HepG2 (cell line): ENCODE data around the gene KDM7A. TPM values are rescaled to one million over a fixed set of nuclear protein-coding genes. Genes with fewer than 3 reads are reported as not detected.
A peak's percentile ranks its signal among the peaks of the same experiment; 100 is the strongest.

Experiments used
- ADNP ChIP-seq: sonication (generic); formaldehyde crosslinking; IDR thresholded peaks from 2 replicates; pipeline ENCODE4 v1.4.0; 2020; ENCODE audit warnings: missing genetic modification reagents
- BORCS8-MEF2B ChIP-seq: sonication (generic); formaldehyde crosslinking; IDR thresholded peaks from 2 replicates; pipeline ENCODE4 v1.8.0; 2022; ENCODE audit warnings: mild to moderate bottlenecking, missing genetic modification reagents
- CREBL2 ChIP-seq: sonication (generic); formaldehyde crosslinking; IDR thresholded peaks from 2 replicates; pipeline ENCODE4 v1.8.1; 2023; ENCODE audit warnings: missing genetic modification reagents, mild to moderate bottlenecking, borderline replicate concordance
- ESRRA ChIP-seq: sonication (generic); formaldehyde crosslinking; IDR thresholded peaks from 2 replicates; pipeline ENCODE4 v1.5.1; 2020; ENCODE audit warnings: mild to moderate bottlenecking, low read depth, missing genetic modification reagents
- HMGXB3 ChIP-seq: sonication (generic); formaldehyde crosslinking; IDR thresholded peaks from 2 replicates; pipeline ENCODE4 v1.4.0; 2020; ENCODE audit warnings: missing genetic modification reagents, borderline replicate concordance
- IRF2 ChIP-seq: IDR thresholded peaks from 2 replicates; pipeline ENCODE4 v1.6.1; 2018; ENCODE audit warnings: missing genetic modification reagents, missing compliant biosample characterization
- MAFG ChIP-seq: sonication (generic); formaldehyde crosslinking; IDR thresholded peaks from 2 replicates; pipeline ENCODE4 v1.5.1; 2020; ENCODE audit warnings: mild to moderate bottlenecking, missing genetic modification reagents
- MYC ChIP-seq: sonication (generic); formaldehyde crosslinking; IDR thresholded peaks from 2 replicates; pipeline ENCODE4 v1.9.0; 2021; ENCODE audit warnings: missing genetic modification reagents, borderline replicate concordance
- MYPOP ChIP-seq: sonication (generic); formaldehyde crosslinking; IDR thresholded peaks from 2 replicates; pipeline ENCODE4 v1.8.1; 2023; ENCODE audit warnings: mild to moderate bottlenecking, moderate library complexity, missing genetic modification reagents
- NFIC ChIP-seq: IDR thresholded peaks from 2 replicates; pipeline ENCODE4 v1.6.1; 2012; ENCODE audit warnings: mild to moderate bottlenecking, low read length, inconsistent platforms
- NR0B2 ChIP-seq: sonication (generic); formaldehyde crosslinking; IDR thresholded peaks from 2 replicates; pipeline ENCODE4 v1.4.0; 2020; ENCODE audit warnings: mild to moderate bottlenecking, missing genetic modification reagents
- SNAI1 ChIP-seq: sonication (generic); formaldehyde crosslinking; IDR thresholded peaks from 2 replicates; pipeline ENCODE4 v1.5.0; 2020; ENCODE audit warnings: mild to moderate bottlenecking, missing genetic modification reagents, borderline replicate concordance
- SSRP1 ChIP-seq: IDR thresholded peaks from 2 replicates; pipeline ENCODE4 v1.6.1; 2016; ENCODE audit warnings: control low read depth
- ZBTB39 ChIP-seq: sonication (generic); formaldehyde crosslinking; IDR thresholded peaks from 2 replicates; pipeline ENCODE4 v1.5.0; 2020; ENCODE audit warnings: missing genetic modification reagents
- ZFP36L2 ChIP-seq: sonication (generic); formaldehyde crosslinking; IDR thresholded peaks from 2 replicates; pipeline ENCODE4 v1.4.0; 2020; ENCODE audit warnings: missing genetic modification reagents
- ZNF234 ChIP-seq: sonication (generic); formaldehyde crosslinking; conservative IDR thresholded peaks from 2 replicates; pipeline ENCODE4 v1.5.1; 2020; ENCODE audit warnings: mild to moderate bottlenecking, missing genetic modification reagents
- ZNF317 ChIP-seq: sonication (generic); formaldehyde crosslinking; IDR thresholded peaks from 2 replicates; pipeline ENCODE4 v1.5.0; 2020; ENCODE audit warnings: mild to moderate bottlenecking, missing genetic modification reagents
- ZNF543 ChIP-seq: sonication (generic); formaldehyde crosslinking; IDR thresholded peaks from 2 replicates; pipeline ENCODE4 v1.4.0; 2020; ENCODE audit warnings: mild to moderate bottlenecking, missing genetic modification reagents
- ZNF607 ChIP-seq: sonication (generic); formaldehyde crosslinking; IDR thresholded peaks from 2 replicates; pipeline ENCODE4 v1.5.1; 2020; ENCODE audit warnings: missing genetic modification reagents, mild to moderate bottlenecking, borderline replicate concordance
- ZNF614 ChIP-seq: IDR thresholded peaks from 2 replicates; pipeline ENCODE4 v1.6.1; 2018; ENCODE audit warnings: missing biosample characterization, missing genetic modification reagents, inconsistent platforms, borderline replicate concordance
- ZNF773 ChIP-seq: sonication (generic); formaldehyde crosslinking; IDR thresholded peaks from 2 replicates; pipeline ENCODE4 v1.4.0; 2020; ENCODE audit warnings: missing genetic modification reagents, borderline replicate concordance
- ZSCAN31 ChIP-seq: sonication (generic); formaldehyde crosslinking; IDR thresholded peaks from 2 replicates; pipeline ENCODE4 v1.5.0; 2020; ENCODE audit warnings: low read depth, mild to moderate bottlenecking, missing genetic modification reagents
- polyA plus RNA-seq, 8 experiments: library from polyadenylated mRNA; depleted of rRNA in 3 of 8; stranded (reverse) in 7 of 8; unstranded in 1 of 8; fragments of >200 nt; fragmentation: Illumina TruSeq in 4 of 8; extraction: Trizol in 4 of 8; gene quantifications; 2 replicates each; pipeline versions ENCODE4 v1.2.1 to v1.2.3, GENCODE V29; 2011 to 2016; ENCODE audit warnings: low read depth in 4 of 8, missing spikeins in 1 of 8, mixed read lengths in 1 of 8; ENCODE audit not compliant: insufficient read depth in 1 of 8
- total RNA-seq, 5 experiments: library from RNA; depleted of rRNA; stranded (reverse); fragments of >200 nt; fragmentation: Illumina TruSeq; extraction: Trizol; gene quantifications; 2 replicates each; pipeline ENCODE4 v1.2.3, GENCODE V29; 2016; ENCODE audit warnings: low read depth in 1 of 5

The KDM7A gene
- total and polyA plus RNA-seq, 2 of the 13 experiments (the other 11 are each of a cell fraction or from before 2014, with no cell fraction given) = 10.8 to 16.8 TPM

GRCh38 chr7:140225562-140226249 is 48.9 kb upstream of the KDM7A start (continued):
- TF ChIP-seq MYPOP (0 out of 2 replicates have a peak, but pooled peaks have one; percentile 21), ZNF234 (CRISPR knock-in tag) (no peak), HMGXB3 (CRISPR knock-in tag) (no peak), BORCS8-MEF2B (CRISPR knock-in tag) (no peak), SNAI1 (no peak), NFIC (0 out of 2 replicates have a peak, but pooled peaks have one; percentile 26), ZNF543 (CRISPR knock-in tag) (no peak), ZBTB39 (CRISPR knock-in tag) (peak; percentile 99), ZNF773 (CRISPR knock-in tag) (no peak), NR0B2 (no peak), ZNF607 (no peak), ZSCAN31 (CRISPR knock-in tag) (no peak), ESRRA (CRISPR knock-in tag) (no peak), ZNF614 (peak; percentile 49; the same call in 1 of the 2 replicates), MYC (CRISPR knock-in tag) (no peak; the same call in 1 of the 2 replicates), ADNP (CRISPR knock-in tag) (no peak), ZNF317 (CRISPR knock-in tag) (0 out of 2 replicates have a peak, but pooled peaks have one; percentile 34), MAFG (CRISPR knock-in tag) (no peak), IRF2 (CRISPR knock-in tag) (0 out of 2 replicates have a peak, but pooled peaks have one; percentile 41), SSRP1 (CRISPR knock-in tag) (no peak), ZFP36L2 (CRISPR knock-in tag) (no peak), CREBL2 (CRISPR knock-in tag) (no peak)
